GM10266 (cell line): ENCODE data around the gene GLT1D1.
"Not testable (repeated sequence)": the region's sequence is repeated elsewhere in the genome, so short reads cannot be mapped to it uniquely, and the experiment has no call there.

Experiments
- DNase-seq: peaks from one replicate; pipeline ENCODE4 v3.0.0; 2012; ENCODE audit errors: extremely low spot score
- TF ChIP-seq, protein P1 (sequence below): IDR thresholded peaks from 2 replicates; pipeline ENCODE4 v1.5.1; 2012; ENCODE audit warnings: mild to moderate bottlenecking, low read depth; ENCODE audit not compliant: control insufficient read depth, insufficient read depth; ENCODE audit errors: missing control alignments

The GLT1D1 gene

DNA sequence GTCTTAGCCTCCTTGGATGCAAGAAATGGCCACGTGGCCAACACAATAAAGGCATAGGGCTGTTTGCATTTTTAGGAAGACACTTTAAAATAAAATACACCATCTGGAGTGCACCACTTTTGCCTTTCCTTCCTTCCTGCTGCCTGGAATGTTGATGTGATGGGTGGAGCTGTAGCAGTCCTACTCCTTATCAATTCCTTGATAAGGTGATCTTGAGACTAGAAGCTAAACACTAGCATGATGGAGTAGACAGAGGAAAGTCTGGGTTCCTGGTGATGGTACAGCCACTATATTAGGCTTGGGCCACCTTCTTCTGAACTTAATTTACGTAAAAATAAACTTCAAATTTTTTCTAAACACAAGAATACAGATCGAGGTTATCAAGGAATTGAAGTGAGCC lies 2.9 kb upstream of the GLT1D1 start:
- no peak for DNase-seq
- TF ChIP-seq, protein P1, sequence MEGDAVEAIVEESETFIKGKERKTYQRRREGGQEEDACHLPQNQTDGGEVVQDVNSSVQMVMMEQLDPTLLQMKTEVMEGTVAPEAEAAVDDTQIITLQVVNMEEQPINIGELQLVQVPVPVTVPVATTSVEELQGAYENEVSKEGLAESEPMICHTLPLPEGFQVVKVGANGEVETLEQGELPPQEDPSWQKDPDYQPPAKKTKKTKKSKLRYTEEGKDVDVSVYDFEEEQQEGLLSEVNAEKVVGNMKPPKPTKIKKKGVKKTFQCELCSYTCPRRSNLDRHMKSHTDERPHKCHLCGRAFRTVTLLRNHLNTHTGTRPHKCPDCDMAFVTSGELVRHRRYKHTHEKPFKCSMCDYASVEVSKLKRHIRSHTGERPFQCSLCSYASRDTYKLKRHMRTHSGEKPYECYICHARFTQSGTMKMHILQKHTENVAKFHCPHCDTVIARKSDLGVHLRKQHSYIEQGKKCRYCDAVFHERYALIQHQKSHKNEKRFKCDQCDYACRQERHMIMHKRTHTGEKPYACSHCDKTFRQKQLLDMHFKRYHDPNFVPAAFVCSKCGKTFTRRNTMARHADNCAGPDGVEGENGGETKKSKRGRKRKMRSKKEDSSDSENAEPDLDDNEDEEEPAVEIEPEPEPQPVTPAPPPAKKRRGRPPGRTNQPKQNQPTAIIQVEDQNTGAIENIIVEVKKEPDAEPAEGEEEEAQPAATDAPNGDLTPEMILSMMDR: no peak

- not testable (repeated sequence) for DNase-seq
Observed at GRCh38 chr12:128851429-128851828, 1.8 kb upstream of the GLT1D1 start.

DNA sequence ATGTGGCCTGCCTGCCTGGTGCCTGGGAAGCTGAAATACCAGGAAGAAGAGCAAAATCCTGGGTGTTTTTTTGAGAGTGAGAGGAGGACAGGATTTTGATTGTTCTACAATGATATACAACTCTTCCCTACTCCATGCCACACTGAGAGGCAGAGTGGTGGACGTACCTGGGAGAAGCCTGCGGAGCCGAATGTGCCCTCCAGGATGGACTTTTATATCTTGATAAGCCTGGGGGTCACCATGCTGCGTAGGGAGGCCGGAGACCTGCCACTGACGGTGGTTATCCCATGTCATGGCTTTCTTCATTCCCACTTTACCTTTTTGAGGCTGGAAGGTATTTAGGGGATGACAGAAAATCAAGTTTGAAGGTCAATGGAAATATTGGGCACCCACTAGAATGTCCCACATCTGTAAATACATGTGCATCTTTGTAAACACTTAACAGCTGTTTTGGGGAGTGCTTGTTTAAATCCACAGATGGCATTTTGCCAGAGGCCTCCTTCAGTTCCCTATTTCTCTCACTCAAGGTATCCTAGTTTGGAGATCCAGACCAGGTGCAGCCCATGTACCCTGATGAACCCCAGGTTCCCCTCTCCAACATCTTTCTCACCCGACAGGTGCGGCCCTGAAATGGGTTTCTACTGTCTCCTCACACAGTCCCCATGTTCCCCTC lies 1.1 kb upstream of the GLT1D1 start:
- DNase-seq: no peak
- TF ChIP-seq, protein P1: no peak

- DNase-seq: peak; percentile 55
- TF ChIP-seq, protein P1: no peak
Observed at GRCh38 chr12:128853600-128854197, 421 bp downstream of the GLT1D1 start.

DNA sequence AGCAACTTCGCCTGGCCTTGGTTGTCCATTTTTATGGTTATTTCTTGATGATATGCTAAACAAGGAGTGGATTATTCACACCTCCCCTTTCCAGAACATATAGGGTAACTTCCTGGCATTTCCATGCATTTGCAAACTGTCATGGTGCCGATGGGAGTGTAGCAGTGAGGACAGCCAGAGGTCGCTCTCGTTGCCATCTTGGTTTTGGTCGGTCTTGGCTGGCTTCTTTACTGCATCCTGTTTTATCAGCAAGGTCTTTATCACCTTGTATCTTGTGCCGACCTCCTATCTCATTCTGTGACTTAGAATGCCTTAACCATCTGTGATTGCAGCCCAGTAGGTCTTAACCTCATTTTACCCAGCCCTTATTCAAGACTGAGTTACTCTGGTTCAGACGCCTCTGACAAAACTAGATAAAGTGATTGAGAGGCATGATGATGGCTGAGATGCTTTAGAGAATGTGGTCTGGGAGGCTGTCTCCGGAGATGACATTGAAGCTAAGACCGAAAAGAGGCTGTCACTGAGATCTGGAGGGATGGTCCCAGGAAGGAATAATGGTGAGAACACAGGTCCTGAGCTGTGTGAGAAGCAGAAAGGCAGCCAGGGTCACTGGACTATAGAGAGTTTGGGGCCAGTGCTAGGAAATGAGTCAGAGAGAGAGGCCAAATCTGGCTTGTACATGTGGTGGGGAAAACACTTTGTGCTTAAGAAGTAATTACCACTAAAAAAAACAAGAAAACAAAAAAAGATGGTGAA lies 2.9 kb downstream of the GLT1D1 start:
- DNase-seq: peak; percentile 67
- TF ChIP-seq, protein P1: no peak

- TF ChIP-seq, protein P1: no peak
- DNase-seq: no peak
Observed at GRCh38 chr12:128856791-128857078, 3.5 kb downstream of the GLT1D1 start.

- DNase-seq: no peak
- TF ChIP-seq, protein P1: no peak
Observed at GRCh38 chr12:128857133-128857763, 4.0 kb downstream of the GLT1D1 start.
